Endothelial cell of umbilical vein (primary cell): ENCODE results near the gene CARD11.

Experiments
- CTCF ChIP-seq, 2 donors: IDR thresholded peaks; 1 replicate in 1 of 2; 2 replicates in 1 of 2; pipeline ENCODE4 v1.5.1; 2011; ENCODE audit warnings: low read length in 2 of 2, mild to moderate bottlenecking in 2 of 2, moderate library complexity in 2 of 2, control low read depth in 1 of 2, inconsistent platforms in 1 of 2, low read depth in 1 of 2; ENCODE audit not compliant: insufficient read depth in 1 of 2; ENCODE audit errors: extremely low read depth in 1 of 2
- EZH2 ChIP-seq: IDR thresholded peaks from 2 replicates; pipeline ENCODE4 v1.6.1; 2012; ENCODE audit warnings: borderline replicate concordance, low read depth, mild to moderate bottlenecking, moderate library complexity, low read length, inconsistent platforms; ENCODE audit not compliant: severe bottlenecking
- FOS ChIP-seq: IDR thresholded peaks from 2 replicates; pipeline ENCODE4 v1.6.1; 2011; ENCODE audit warnings: mild to moderate bottlenecking, low read length, moderate library complexity, borderline replicate concordance; ENCODE audit not compliant: insufficient read depth
- GATA2 ChIP-seq: IDR thresholded peaks from 2 replicates; pipeline ENCODE4 v1.7.0; 2011; ENCODE audit warnings: low read depth, mild to moderate bottlenecking, moderate library complexity, mixed read lengths, low read length; ENCODE audit not compliant: insufficient read length, insufficient read depth
- JUN ChIP-seq: IDR thresholded peaks from 2 replicates; pipeline ENCODE4 v1.6.1; 2011; ENCODE audit warnings: borderline replicate concordance, low read depth; ENCODE audit not compliant: insufficient read length, insufficient read depth
- MAX ChIP-seq: IDR thresholded peaks from 2 replicates; pipeline ENCODE4 v1.6.1; 2011; ENCODE audit not compliant: insufficient read depth, insufficient read length
- MYC ChIP-seq: IDR thresholded peaks from one replicate; pipeline ENCODE4 v1.6.1; 2011; ENCODE audit warnings: mild to moderate bottlenecking, low read depth, low read length
- POLR2A ChIP-seq: IDR thresholded peaks from 2 replicates; pipeline ENCODE4 v1.6.1; 2012; ENCODE audit warnings: low read depth, mild to moderate bottlenecking, control low read depth, low read length
- POLR2AphosphoS5 ChIP-seq: IDR thresholded peaks from 2 replicates; pipeline ENCODE4 v1.6.1; 2012; ENCODE audit warnings: low read depth, mild to moderate bottlenecking, control low read depth, low read length, moderate library complexity; ENCODE audit not compliant: insufficient read depth

- TF ChIP-seq POLR2A (no peak), EZH2 (no peak), MYC (no peak), CTCF (IDR thresholded peaks at IDR 0.05; ENCODE audit: extremely low read depth in 1 of 2, insufficient read depth in 1 of 2, low read depth in 1 of 2, low read length in 2 of 2) (no peak), POLR2AphosphoS5 (no peak), MAX (no peak), JUN (no peak), GATA2 (no peak), FOS (no peak)
Measured at GRCh38 chr7:2892549-2892948, 151.1 kb downstream of the CARD11 start.
